Measurements from ENCODE around the gene CCDC86.

DNA sequence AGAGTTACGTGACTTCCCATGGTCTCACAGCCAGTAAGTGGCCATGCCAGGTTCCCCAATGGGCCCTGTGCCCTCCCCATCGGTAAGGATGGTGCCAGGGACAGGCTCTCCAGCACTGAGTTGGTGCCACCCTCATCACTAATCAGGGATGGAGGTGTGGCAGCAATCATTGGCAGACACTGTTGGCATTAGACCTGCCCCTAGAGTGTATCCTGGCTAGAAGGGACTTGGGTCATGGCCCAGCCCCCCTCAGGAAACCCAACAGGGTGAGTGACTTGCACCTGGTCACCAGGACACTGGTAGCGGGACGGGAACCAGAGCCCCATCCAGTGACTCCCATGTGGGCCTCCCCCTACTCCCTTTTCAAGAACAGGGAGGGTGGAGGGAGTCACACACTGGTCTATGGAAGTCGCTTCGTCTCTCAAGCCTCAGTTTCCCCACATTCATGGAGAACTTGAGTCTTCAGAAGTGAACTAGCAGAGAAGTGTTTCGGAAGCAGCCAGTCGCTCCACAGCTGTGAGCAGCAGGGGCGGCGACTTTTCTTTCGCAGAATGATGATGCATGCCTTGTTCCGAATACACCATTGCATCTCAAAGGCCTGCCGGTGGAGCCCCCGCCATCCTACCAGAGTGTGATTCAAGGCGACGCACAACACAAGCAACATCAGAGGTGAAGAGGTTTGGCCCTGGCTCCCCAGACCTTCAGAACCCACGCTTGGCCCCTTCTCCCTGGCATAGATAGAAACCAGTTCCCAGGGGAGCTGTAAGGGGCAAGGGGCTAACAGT is 43.9 kb upstream of the CCDC86 start:
- TF ChIP-seq CBX8 (IDR thresholded peaks at IDR 0.05) (no peak), POLR2A (IDR thresholded peaks at IDR 0.05; ENCODE audit: low read length) (no peak), JUN (IDR thresholded peaks at IDR 0.05) (no peak), RNF2 (IDR thresholded peaks at IDR 0.05; ENCODE audit: borderline replicate concordance, low read depth) (no peak), CHD2 (IDR thresholded peaks at IDR 0.05; ENCODE audit: low read length, partially characterized antibody) (no peak), ESRRA (IDR thresholded peaks at IDR 0.05; ENCODE audit: borderline replicate concordance, low read length) (no peak), RAD21 (conservative IDR thresholded peaks at IDR 0.05 in 1 of 2, IDR thresholded peaks at IDR 0.05 in 1 of 2) (no peak), MAZ (IDR thresholded peaks at IDR 0.05; ENCODE audit: borderline replicate concordance, low read depth, low read length) (no peak), EP300 (IDR thresholded peaks at IDR 0.05) (no peak), BHLHE40 (IDR thresholded peaks at IDR 0.05; ENCODE audit: low read depth, low read length) (no peak), CBX2 (IDR thresholded peaks at IDR 0.05; ENCODE audit: borderline replicate concordance, low read depth) (no peak), NFE2L2 (conservative IDR thresholded peaks at IDR 0.05; ENCODE audit: low read length) (no peak)
- TF ChIP-seq, protein P1, sequence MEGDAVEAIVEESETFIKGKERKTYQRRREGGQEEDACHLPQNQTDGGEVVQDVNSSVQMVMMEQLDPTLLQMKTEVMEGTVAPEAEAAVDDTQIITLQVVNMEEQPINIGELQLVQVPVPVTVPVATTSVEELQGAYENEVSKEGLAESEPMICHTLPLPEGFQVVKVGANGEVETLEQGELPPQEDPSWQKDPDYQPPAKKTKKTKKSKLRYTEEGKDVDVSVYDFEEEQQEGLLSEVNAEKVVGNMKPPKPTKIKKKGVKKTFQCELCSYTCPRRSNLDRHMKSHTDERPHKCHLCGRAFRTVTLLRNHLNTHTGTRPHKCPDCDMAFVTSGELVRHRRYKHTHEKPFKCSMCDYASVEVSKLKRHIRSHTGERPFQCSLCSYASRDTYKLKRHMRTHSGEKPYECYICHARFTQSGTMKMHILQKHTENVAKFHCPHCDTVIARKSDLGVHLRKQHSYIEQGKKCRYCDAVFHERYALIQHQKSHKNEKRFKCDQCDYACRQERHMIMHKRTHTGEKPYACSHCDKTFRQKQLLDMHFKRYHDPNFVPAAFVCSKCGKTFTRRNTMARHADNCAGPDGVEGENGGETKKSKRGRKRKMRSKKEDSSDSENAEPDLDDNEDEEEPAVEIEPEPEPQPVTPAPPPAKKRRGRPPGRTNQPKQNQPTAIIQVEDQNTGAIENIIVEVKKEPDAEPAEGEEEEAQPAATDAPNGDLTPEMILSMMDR (IDR thresholded peaks at IDR 0.05), result no peak
- TF ChIP-seq, protein P2, sequence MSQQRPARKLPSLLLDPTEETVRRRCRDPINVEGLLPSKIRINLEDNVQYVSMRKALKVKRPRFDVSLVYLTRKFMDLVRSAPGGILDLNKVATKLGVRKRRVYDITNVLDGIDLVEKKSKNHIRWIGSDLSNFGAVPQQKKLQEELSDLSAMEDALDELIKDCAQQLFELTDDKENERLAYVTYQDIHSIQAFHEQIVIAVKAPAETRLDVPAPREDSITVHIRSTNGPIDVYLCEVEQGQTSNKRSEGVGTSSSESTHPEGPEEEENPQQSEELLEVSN (IDR thresholded peaks at IDR 0.05; ENCODE audit: borderline replicate concordance, low read depth), result no peak
